H1 (cell line): ENCODE results near the gene LHFPL2. TPM values are rescaled to one million over a fixed set of nuclear protein-coding genes. Genes with fewer than 3 reads are reported as not detected.

Experiments used
- CTCF ChIA-PET: fragments of 300-600 bp; sonication (Branson Sonifier 250); formaldehyde crosslinking; loops from one replicate; lab custom pipeline; 2021; ENCODE audit not compliant: partially characterized antibody; lab: Charles Lee
- POLR2A ChIA-PET: fragments of 300-600 bp; sonication (Branson Sonifier 250); formaldehyde crosslinking; loops from one replicate; lab custom pipeline; 2021; ENCODE audit warnings: inconsistent platforms; ENCODE audit not compliant: partially characterized antibody; lab: Charles Lee
- DNase-seq, 2 experiments: peaks; one replicate each; pipeline versions ENCODE4 v3.0.0 to v3.0.0-alpha.2; 2010 to 2022; ENCODE audit warnings: low spot score in 2 of 2, low read depth in 1 of 2, mixed read lengths in 1 of 2
- FAIRE-seq: peaks from 2 replicates; lab custom pipeline; 2011; peaks lifted over from hg19 to GRCh38; lab: Jason Lieb, UNC
- H2AFZ ChIP-seq: 2 replicates; pipeline ENCODE4 v1.8.1; 2012; ENCODE audit warnings: low read length, inconsistent platforms
- H2AK5ac ChIP-seq: 2 replicates; pipeline ENCODE4 v1.6.1; 2013; ENCODE audit warnings: low read depth, low read length
- H2BK120ac ChIP-seq: replicated peaks from 2 replicates; pipeline ENCODE3; 2013; ENCODE audit warnings: low read depth, low read length, inconsistent platforms
- H2BK12ac ChIP-seq: 2 replicates; pipeline ENCODE4 v1.6.1; 2013; ENCODE audit warnings: low read depth, low read length
- H2BK15ac ChIP-seq: 2 replicates; pipeline ENCODE4 v1.6.1; 2013; ENCODE audit warnings: low read length
- H2BK20ac ChIP-seq: 2 replicates; pipeline ENCODE4 v1.6.1; 2013; ENCODE audit warnings: low read length
- H2BK5ac ChIP-seq: 2 replicates; pipeline ENCODE4 v1.6.1; 2013; ENCODE audit warnings: low read depth, low read length
- H3K14ac ChIP-seq: 2 replicates; pipeline ENCODE4 v1.6.1; 2013; ENCODE audit warnings: inconsistent platforms; ENCODE audit not compliant: insufficient read length
- H3K18ac ChIP-seq: 2 replicates; pipeline ENCODE4 v1.6.1; 2013; ENCODE audit warnings: low read length; ENCODE audit errors: extremely low read depth
- H3K23ac ChIP-seq: 2 replicates; pipeline ENCODE4 v1.6.1; 2013; ENCODE audit warnings: inconsistent platforms; ENCODE audit not compliant: insufficient read length
- H3K23me2 ChIP-seq: 2 replicates; pipeline ENCODE4 v1.6.1; 2013; ENCODE audit warnings: low read depth, low read length
- H3K27ac ChIP-seq: 2 replicates; pipeline ENCODE4 v1.6.1; 2011; ENCODE audit warnings: low read depth, low read length, inconsistent platforms
- H3K27me3 ChIP-seq, 4 experiments: replicated peaks in 1 of 4; 1 replicate in 1 of 4; 2 replicates in 3 of 4; pipeline versions ENCODE4 v1.6.1 to v1.8.1; 2011 to 2013; ENCODE audit warnings: low read length in 3 of 4, mild to moderate bottlenecking in 3 of 4, inconsistent platforms in 2 of 4, mixed read lengths in 2 of 4, moderate library complexity in 1 of 4; ENCODE audit not compliant: control insufficient read depth in 3 of 4, insufficient read depth in 3 of 4; ENCODE audit errors: extremely low read depth in 1 of 4
- H3K36me3 ChIP-seq, 4 experiments: 2 replicates each; pipeline versions ENCODE4 v1.6.1 to v1.8.1; 2011 to 2013; ENCODE audit warnings: mild to moderate bottlenecking in 4 of 4, low read length in 3 of 4, moderate library complexity in 2 of 4, control low read depth in 1 of 4, inconsistent platforms in 1 of 4; ENCODE audit not compliant: insufficient read depth in 4 of 4, control insufficient read depth in 2 of 4
- H3K4ac ChIP-seq: replicated peaks from 2 replicates; pipeline ENCODE3; 2013; ENCODE audit warnings: low read length, low read depth, mixed read lengths, inconsistent platforms; ENCODE audit not compliant: insufficient read length
- H3K4me1 ChIP-seq, 4 experiments: replicated peaks in 1 of 4; 1 replicate in 1 of 4; 2 replicates in 3 of 4; pipeline versions ENCODE4 v1.6.1 to v1.8.1; 2011 to 2013; ENCODE audit warnings: low read length in 3 of 4, inconsistent platforms in 2 of 4, mixed read lengths in 1 of 4; ENCODE audit not compliant: insufficient read depth in 4 of 4, control insufficient read depth in 3 of 4
- H3K4me2 ChIP-seq, 2 experiments: 2 replicates each; pipeline versions ENCODE4 v1.6.1 to v1.8.1; 2011 to 2013; ENCODE audit warnings: low read depth in 2 of 2, low read length in 2 of 2, control low read depth in 1 of 2, inconsistent platforms in 1 of 2, mild to moderate bottlenecking in 1 of 2; ENCODE audit not compliant: insufficient read depth in 1 of 2
- H3K4me3 ChIP-seq, 4 experiments: fragments of 200-600, 300-600 bp in 1 of 4; sonication (generic), shearing (Covaris generic), sonication (Bioruptor Twin) in 1 of 4; 2 replicates each; pipeline versions ENCODE4 v1.5.1 to v1.8.1; 2011 to 2016; ENCODE audit warnings: low read length in 4 of 4, low read depth in 3 of 4, control low read depth in 2 of 4, inconsistent platforms in 2 of 4, mild to moderate bottlenecking in 2 of 4, mixed read lengths in 1 of 4, moderate library complexity in 1 of 4; ENCODE audit not compliant: insufficient read depth in 2 of 4; ENCODE audit errors: extremely low read depth in 1 of 4
- H3K56ac ChIP-seq: replicated peaks from 2 replicates; pipeline ENCODE3; 2013; ENCODE audit warnings: low read depth, mild to moderate bottlenecking, mixed read lengths, low read length, inconsistent platforms; ENCODE audit not compliant: insufficient read length
- H3K79me1 ChIP-seq: 2 replicates; pipeline ENCODE4 v1.6.1; 2013; ENCODE audit warnings: low read depth, low read length, control low read depth
- H3K79me2 ChIP-seq, 2 experiments: 2 replicates each; pipeline versions ENCODE4 v1.6.1 to v1.8.1; 2012 to 2013; ENCODE audit warnings: low read length in 2 of 2, mild to moderate bottlenecking in 2 of 2, inconsistent platforms in 1 of 2; ENCODE audit not compliant: insufficient read depth in 2 of 2, control insufficient read depth in 1 of 2
- H3K9ac ChIP-seq, 4 experiments: replicated peaks in 1 of 4; 1 replicate in 1 of 4; 2 replicates in 3 of 4; pipeline versions ENCODE4 v1.6.1 to v1.8.1; 2011 to 2013; ENCODE audit warnings: low read depth in 3 of 4, low read length in 3 of 4, control low read depth in 2 of 4, mild to moderate bottlenecking in 2 of 4, moderate library complexity in 2 of 4, inconsistent platforms in 1 of 4; ENCODE audit errors: extremely low read depth in 1 of 4
- H3K9me3 ChIP-seq, 2 experiments: 2 replicates each; pipeline versions ENCODE4 v1.6.1 to v1.8.1; 2012 to 2013; ENCODE audit warnings: mild to moderate bottlenecking in 2 of 2, moderate library complexity in 2 of 2, control low read depth in 1 of 2, inconsistent platforms in 1 of 2, low read depth in 1 of 2, low read length in 1 of 2, mixed read lengths in 1 of 2; ENCODE audit not compliant: insufficient read depth in 2 of 2
- H4K20me1 ChIP-seq, 2 experiments: replicated peaks in 1 of 2; 2 replicates each; pipeline versions ENCODE3 to v1.8.1; 2011 to 2013; ENCODE audit warnings: inconsistent platforms in 2 of 2, low read length in 2 of 2, mild to moderate bottlenecking in 1 of 2; ENCODE audit not compliant: insufficient read depth in 2 of 2, control insufficient read depth in 1 of 2
- H4K5ac ChIP-seq: 2 replicates; pipeline ENCODE4 v1.6.1; 2013; ENCODE audit warnings: low read length, low read depth, mixed read lengths, inconsistent platforms; ENCODE audit not compliant: insufficient read length
- H4K8ac ChIP-seq: 2 replicates; pipeline ENCODE4 v1.8.0; 2013; ENCODE audit warnings: mild to moderate bottlenecking, moderate library complexity, low read length, inconsistent platforms; ENCODE audit not compliant: insufficient read depth; ENCODE audit errors: extremely low read depth
- H4K91ac ChIP-seq: replicated peaks from 2 replicates; pipeline ENCODE3; 2013; ENCODE audit warnings: low read length, mixed read lengths, inconsistent platforms; ENCODE audit not compliant: insufficient read length
- BACH1 ChIP-seq: IDR thresholded peaks from 2 replicates; pipeline ENCODE4 v1.6.1; 2012; ENCODE audit warnings: low read length, improper control_type of control experiment
- BCL11A ChIP-seq, 2 experiments: IDR thresholded peaks; one replicate each; pipeline ENCODE4 v1.6.1; 2011; ENCODE audit warnings: low read depth in 2 of 2, low read length in 2 of 2, mild to moderate bottlenecking in 2 of 2
- NRF1 ChIP-seq: IDR thresholded peaks from 2 replicates; pipeline ENCODE4 v1.6.1; 2011; ENCODE audit warnings: mild to moderate bottlenecking, low read depth, low read length, improper control_type of control experiment
- POLR2AphosphoS5 ChIP-seq: IDR thresholded peaks from 2 replicates; pipeline ENCODE4 v1.6.1; 2011; ENCODE audit warnings: low read depth, low read length
- TEAD4 ChIP-seq: IDR thresholded peaks from 2 replicates; pipeline ENCODE4 v1.6.1; 2012; ENCODE audit warnings: low read depth, low read length, inconsistent platforms, mixed read lengths
- WGBS, 2 experiments: shearing (Covaris generic) in 1 of 2; methylation state at CpG; one replicate each; pipeline versions ENCODE4 v1.1.6 to v1.1.7; 2013 to 2015; ENCODE audit warnings: low lambda C conversion rate in 2 of 2, mixed read lengths in 2 of 2, inconsistent platforms in 1 of 2, low coverage in 1 of 2, missing lambda C conversion rate in 1 of 2; ENCODE audit not compliant: insufficient replicate concordance in 2 of 2, insufficient coverage in 1 of 2, insufficient read length in 1 of 2; ENCODE audit errors: extremely low coverage in 1 of 2, missing lambda C conversion rate in 1 of 2; 5-methylcytosine and 5-hydroxymethylcytosine counted together
- polyA plus RNA-seq, 7 experiments: library from polyadenylated mRNA; depleted of rRNA in 3 of 7; stranded (reverse) in 5 of 7; unstranded in 2 of 7; fragments of >200 nt in 5 of 7; fragments of 200-250 nt in 2 of 7; gene quantifications; 1 replicate in 5 of 7; 2 replicates in 1 of 7; 4 replicates in 1 of 7; pipeline versions ENCODE4 v1.2.1 to v1.2.3, GENCODE V29; 2011 to 2013; ENCODE audit warnings: missing spikeins in 2 of 7, mixed read lengths in 2 of 7
- total RNA-seq: library from RNA; stranded (reverse); fragmentation: NEBNext Ultra II Directional; extraction: Animal tissue kit (Norgen Biotek cat#: 25700); gene quantifications from 2 replicates; pipeline ENCODE4 v1.2.1, GENCODE V29; 2021

Gene LHFPL2
- total and polyA plus RNA-seq, 2 of the 8 experiments (the other 6 are each of a cell fraction or from before 2014, with no cell fraction given) = 9.6 to 43.0 TPM

- Histone ChIP-seq H3K27ac (no peak overlapping the region), H3K4me3 (no peak overlapping the region), H2BK20ac (no peak overlapping the region), H3K4me2 (no peak overlapping the region), H2AK5ac (no peak overlapping the region), H3K36me3 (no peaks in the 10 kb centered on the region), H4K8ac (no peak overlapping the region), H3K79me1 (no peaks in the 10 kb centered on the region), H3K23me2 (no peaks in the 10 kb centered on the region), H3K79me2 (no peaks in the 10 kb centered on the region), H3K18ac (no peak overlapping the region), H3K9ac (no peak overlapping the region), H2AFZ (no peak overlapping the region), H3K4me1 (no peaks in the 10 kb centered on the region), H4K5ac (no peak overlapping the region), H3K23ac (no peak overlapping the region), H3K27me3 (no peaks in the 10 kb centered on the region), H4K91ac (no peak overlapping the region), H2BK5ac (no peak overlapping the region), H3K4ac (no peak overlapping the region), H4K20me1 (no peaks in the 10 kb centered on the region), H2BK15ac (no peak overlapping the region), H3K56ac (no peak overlapping the region), H3K9me3 (no peaks in the 10 kb centered on the region), H2BK120ac (no peak overlapping the region), H2BK12ac (no peak overlapping the region), H3K14ac (no peak overlapping the region)
- FAIRE-seq (no peak), DNase-seq (no peak)
- ChIA-PET POLR2A (no interaction called here), CTCF (interaction anchor here (1.0 to 1.1 kb wide), 2 partner anchors 15 to 138 kb away, joined by 3 to 4 read pairs; no protein-coding TSS in a partner anchor)
- TF ChIP-seq TEAD4 = no peak
- no peak for TF ChIP-seq NRF1
- no peak for TF ChIP-seq BCL11A (IDR thresholded peaks at IDR 0.05; ENCODE audit: low read depth in 2 of 2, low read length in 2 of 2)
- no peak for TF ChIP-seq POLR2AphosphoS5
- TF ChIP-seq BACH1 = no peak
- 93% methylated on average over 4 of the region's 4 CpGs; no CpG with 5 or more reads in 1 of the 2 experiments for WGBS, 2 experiments
These were observed 23.0 kb upstream of the LHFPL2 start for GRCh38 chr5:78671609-78672008.
